H9 (cell line): Measurements from ENCODE around the gene IFT27. TPM values are rescaled to one million over a fixed set of nuclear protein-coding genes. Genes with fewer than 3 reads are reported as not detected.

Source experiments
- DNase-seq: peaks from one replicate; pipeline ENCODE4 v3.0.0-alpha.2; 2017
- H2AFZ ChIP-seq: one replicate; pipeline ENCODE4 v1.6.1; 2013; ENCODE audit warnings: mild to moderate bottlenecking, low read length, control low read depth, moderate library complexity
- H2AK5ac ChIP-seq: 2 replicates; pipeline ENCODE4 v1.6.1; 2013; ENCODE audit warnings: low read length, control low read depth, mixed read lengths; ENCODE audit not compliant: insufficient read length
- H2BK120ac ChIP-seq: one replicate; pipeline ENCODE4 v1.6.1; 2013; ENCODE audit warnings: low read depth, mild to moderate bottlenecking, low read length, control low read depth, inconsistent platforms; ENCODE audit not compliant: poor library complexity, severe bottlenecking
- H2BK12ac ChIP-seq: 2 replicates; pipeline ENCODE4 v1.6.1; 2013; ENCODE audit warnings: low read length, control low read depth, mixed read lengths, low read depth; ENCODE audit not compliant: insufficient read length
- H2BK15ac ChIP-seq: 2 replicates; pipeline ENCODE4 v1.6.1; 2013; ENCODE audit warnings: low read depth, low read length, control low read depth
- H2BK20ac ChIP-seq: one replicate; pipeline ENCODE4 v1.6.1; 2013; ENCODE audit warnings: low read depth, mild to moderate bottlenecking, low read length, control low read depth, inconsistent platforms; ENCODE audit not compliant: poor library complexity, severe bottlenecking
- H2BK5ac ChIP-seq: 2 replicates; pipeline ENCODE4 v1.6.1; 2013; ENCODE audit warnings: low read length, control low read depth, mixed read lengths; ENCODE audit not compliant: insufficient read length
- H3K14ac ChIP-seq: 2 replicates; pipeline ENCODE4 v1.6.1; 2013; ENCODE audit warnings: low read length, control low read depth; ENCODE audit not compliant: insufficient read depth
- H3K18ac ChIP-seq: 2 replicates; pipeline ENCODE4 v1.6.1; 2013; ENCODE audit warnings: low read depth, mild to moderate bottlenecking, mixed read lengths, low read length, control low read depth; ENCODE audit not compliant: insufficient read length
- H3K23ac ChIP-seq: 2 replicates; pipeline ENCODE4 v1.6.1; 2013; ENCODE audit warnings: low read length, control low read depth, mixed read lengths, low read depth; ENCODE audit not compliant: insufficient read length
- H3K23me2 ChIP-seq: 2 replicates; pipeline ENCODE4 v1.6.1; 2013; ENCODE audit warnings: low read depth, mild to moderate bottlenecking, mixed read lengths, low read length, control low read depth; ENCODE audit not compliant: insufficient read length, poor library complexity, severe bottlenecking
- H3K27ac ChIP-seq: 2 replicates; pipeline ENCODE4 v1.5.1; 2013; ENCODE audit warnings: low read length, control low read depth, mixed read lengths, low read depth; ENCODE audit not compliant: insufficient read length
- H3K27me3 ChIP-seq: 2 replicates; pipeline ENCODE4 v1.6.1; 2013; ENCODE audit warnings: low read length, control low read depth, inconsistent platforms; ENCODE audit not compliant: insufficient read depth
- H3K4ac ChIP-seq: 2 replicates; pipeline ENCODE4 v1.6.1; 2013; ENCODE audit warnings: low read depth, mild to moderate bottlenecking, control low read depth, inconsistent platforms, low read length, moderate library complexity
- H3K4me1 ChIP-seq: 2 replicates; pipeline ENCODE4 v1.6.1; 2013; ENCODE audit warnings: low read length, control low read depth, inconsistent platforms; ENCODE audit not compliant: insufficient read depth
- H3K4me2 ChIP-seq: 2 replicates; pipeline ENCODE4 v1.6.1; 2013; ENCODE audit warnings: low read length, control low read depth, mixed read lengths; ENCODE audit not compliant: insufficient read length, insufficient read depth
- H3K56ac ChIP-seq: 2 replicates; pipeline ENCODE4 v1.6.1; 2013; ENCODE audit warnings: low read depth, mild to moderate bottlenecking, mixed read lengths, low read length, control low read depth; ENCODE audit not compliant: insufficient read length
- H3K79me1 ChIP-seq: 2 replicates; pipeline ENCODE4 v1.6.1; 2013; ENCODE audit warnings: low read depth, mild to moderate bottlenecking, moderate library complexity, low read length, control low read depth, inconsistent platforms; ENCODE audit not compliant: insufficient read depth, poor library complexity, severe bottlenecking
- H3K79me2 ChIP-seq: 2 replicates; pipeline ENCODE4 v1.6.1; 2013; ENCODE audit warnings: low read length, control low read depth, inconsistent platforms; ENCODE audit not compliant: insufficient read depth
- H3K9ac ChIP-seq: 2 replicates; pipeline ENCODE4 v1.6.1; 2013; ENCODE audit warnings: low read length, control low read depth, mixed read lengths; ENCODE audit not compliant: insufficient read length; ENCODE audit errors: extremely low read depth
- H3K9me3 ChIP-seq: one replicate; pipeline ENCODE4 v1.6.1; 2013; ENCODE audit warnings: low read depth, low read length, inconsistent platforms; ENCODE audit not compliant: control insufficient read depth
- H3T11ph ChIP-seq: one replicate; pipeline ENCODE4 v1.6.1; 2013; ENCODE audit warnings: mild to moderate bottlenecking, low read length, control low read depth, inconsistent platforms
- H4K20me1 ChIP-seq: one replicate; pipeline ENCODE4 v1.6.1; 2013; ENCODE audit not compliant: control insufficient read depth, insufficient read length, insufficient read depth
- H4K5ac ChIP-seq: 2 replicates; pipeline ENCODE4 v1.6.1; 2013; ENCODE audit warnings: low read depth, mild to moderate bottlenecking, mixed read lengths, low read length, control low read depth; ENCODE audit not compliant: insufficient read length
- H4K8ac ChIP-seq: replicated peaks from 2 replicates; pipeline ENCODE4 v1.6.1; 2013; ENCODE audit warnings: low read length, control low read depth, mixed read lengths, low read depth; ENCODE audit not compliant: insufficient read length
- H4K91ac ChIP-seq: 2 replicates; pipeline ENCODE4 v1.6.1; 2013; ENCODE audit warnings: low read depth, mild to moderate bottlenecking, moderate library complexity, mixed read lengths, low read length, control low read depth; ENCODE audit not compliant: insufficient read length
- H3K27ac Mint-ChIP-seq, 3 experiments: 2 replicates in 2 of 3; 3 replicates in 1 of 3; pipeline ENCODE4 v1.8.0; 2020 to 2021; ENCODE audit warnings: mixed read lengths in 3 of 3, mild to moderate bottlenecking in 1 of 3, moderate library complexity in 1 of 3
- H3K27me3 Mint-ChIP-seq: 2 replicates; pipeline ENCODE4 v1.8.0; 2021; ENCODE audit warnings: low read depth, mild to moderate bottlenecking, moderate library complexity, mixed read lengths
- H3K36me3 Mint-ChIP-seq, 3 experiments: 2 replicates in 2 of 3; 3 replicates in 1 of 3; pipeline ENCODE4 v1.8.0; 2020 to 2021; ENCODE audit warnings: low read depth in 3 of 3, mixed read lengths in 3 of 3; ENCODE audit not compliant: insufficient read depth in 1 of 3
- H3K4me1 Mint-ChIP-seq, 2 experiments: 2 replicates each; pipeline ENCODE4 v1.8.0; 2020; ENCODE audit warnings: mixed read lengths in 2 of 2
- H3K4me3 Mint-ChIP-seq, 2 experiments: 2 replicates in 1 of 2; 3 replicates in 1 of 2; pipeline ENCODE4 v1.8.0; 2020 to 2021; ENCODE audit warnings: mild to moderate bottlenecking in 2 of 2, mixed read lengths in 2 of 2, moderate library complexity in 1 of 2
- H3K9me3 Mint-ChIP-seq, 2 experiments: 2 replicates in 1 of 2; 3 replicates in 1 of 2; pipeline ENCODE4 v1.8.0; 2020; ENCODE audit warnings: mild to moderate bottlenecking in 2 of 2, mixed read lengths in 2 of 2, moderate library complexity in 1 of 2
- CTCF ChIP-seq: fragments of 200-600 bp; sonication (generic); conservative IDR thresholded peaks from 3 replicates; pipeline ENCODE4 v1.8.0; 2021; ENCODE audit warnings: antibody characterized with exemption, mild to moderate bottlenecking
- WGBS: extraction: QIAGEN DNeasy Blood & Tissue Kit; methylation state at CpG from one replicate; pipeline ENCODE4 v1.1.7; 2013; ENCODE audit warnings: missing lambda C conversion rate, low lambda C conversion rate, mixed read lengths; ENCODE audit not compliant: insufficient read length; ENCODE audit errors: extremely low coverage; 5-methylcytosine and 5-hydroxymethylcytosine counted together
- total RNA-seq: library from RNA; stranded (reverse); gene quantifications from 2 replicates; pipeline ENCODE4 v1.2.1, GENCODE V29; 2021

IFT27 gene
- total RNA-seq, 1 experiment from 2014 or later = 43.4 TPM

GRCh38 chr22:36761553-36762240, 14.2 kb downstream of the IFT27 start:
- Histone ChIP-seq H2BK5ac (no peak overlapping the region), H4K8ac (no peak overlapping the region), H3K4ac (no peak overlapping the region), H3K27me3 (no peaks in the 10 kb centered on the region), H4K20me1 (no peaks in the 10 kb centered on the region), H4K91ac (no peak overlapping the region), H3K14ac (no peak overlapping the region), H3K9ac (no peak overlapping the region), H3K27ac (no peak overlapping the region), H3K23ac (no peak overlapping the region), H3K18ac (no peak overlapping the region), H3K56ac (no peak overlapping the region), H2BK12ac (no peak overlapping the region), H2BK20ac (no peak overlapping the region), H3K4me1 (no peaks in the 10 kb centered on the region), H3K79me1 (no peaks in the 10 kb centered on the region), H2BK15ac (no peak overlapping the region), H2BK120ac (no peak overlapping the region), H2AFZ (no peak overlapping the region), H3K23me2 (no peaks in the 10 kb centered on the region), H2AK5ac (no peak overlapping the region), H3K4me2 (no peak overlapping the region), H3K79me2 (no peaks in the 10 kb centered on the region), H3K9me3 (no peaks in the 10 kb centered on the region), H4K5ac (no peak overlapping the region), H3T11ph (no peak overlapping the region)
- peaks cover 10 to 17% of the 10 kb centered on the region in 2 experiments for H3K4me1 Mint-ChIP-seq
- no peaks in the 10 kb centered on the region; a peak in 1 of 5 replicates for H3K9me3 Mint-ChIP-seq
- WGBS = no CpG with 5 or more reads among the region's 10 CpGs
- no peak for TF ChIP-seq CTCF
- no peak overlapping the region for H3K4me3 Mint-ChIP-seq
- H3K36me3 Mint-ChIP-seq = peaks cover 5 to 34% (median 27%) of the 10 kb centered on the region in 3 experiments; a peak in 6 of 7 replicates
- no peaks in the 10 kb centered on the region for H3K27me3 Mint-ChIP-seq
- H3K27ac Mint-ChIP-seq = no peak overlapping the region; a peak in 1 of 7 replicates
- DNase-seq = peak; percentile 8
